Sigmoid colon (tissue), 7 donors: ENCODE results near the gene CCDC150. TPM values are rescaled to one million over a fixed set of nuclear protein-coding genes. Genes with fewer than 3 reads are reported as not detected.
"Not testable (repeated sequence)": the region's sequence is repeated elsewhere in the genome, so short reads cannot be mapped to it uniquely, and the experiment has no call there.

Experiments used
- DNase-seq: peaks from one replicate; pipeline ENCODE4 v3.0.0-alpha.2; 2019
- H3K27ac ChIP-seq, 4 donors: fragments of 200-600 bp; sonication (generic); one replicate each; pipeline ENCODE4 v1.5.1; 2016 to 2019; ENCODE audit warnings: mild to moderate bottlenecking in 1 of 4
- H3K27me3 ChIP-seq, 3 donors: fragments of 200-600 bp; sonication (generic); one replicate each; pipeline ENCODE4 v1.5.1; 2019; ENCODE audit warnings: mild to moderate bottlenecking in 1 of 3
- H3K36me3 ChIP-seq, 4 donors: fragments of 200-600 bp; sonication (generic); one replicate each; pipeline ENCODE4 v1.5.1; 2016 to 2019
- H3K4me1 ChIP-seq, 4 donors: fragments of 200-600 bp; sonication (generic); one replicate each; pipeline ENCODE4 v1.5.1; 2017 to 2019
- H3K4me3 ChIP-seq, 4 donors: fragments of 200-600 bp; sonication (generic); one replicate each; pipeline ENCODE4 v1.5.1; 2017 to 2019; ENCODE audit warnings: mild to moderate bottlenecking in 2 of 4, moderate library complexity in 1 of 4
- H3K9me3 ChIP-seq, 4 donors: fragments of 200-600 bp in 3 of 4; sonication (generic) in 3 of 4; one replicate each; pipeline versions ENCODE4 v1.5.1 to v1.6.1; 2013 to 2019
- CTCF ChIP-seq, 4 experiments: fragments of 450-650 bp in 3 of 4; fragments of 200-600 bp in 1 of 4; IDR thresholded peaks; one replicate each; pipeline ENCODE4 v1.5.1; 2016 to 2019; ENCODE audit warnings: antibody characterized with exemption in 4 of 4, mild to moderate bottlenecking in 3 of 4, moderate library complexity in 2 of 4
- EP300 ChIP-seq, 4 donors: sonication (generic); formaldehyde crosslinking; IDR thresholded peaks; one replicate each; pipeline ENCODE4 v1.6.1; 2017; ENCODE audit warnings: antibody characterized with exemption in 4 of 4
- POLR2A ChIP-seq, 2 donors: fragments of 450-650 bp; IDR thresholded peaks; one replicate each; pipeline ENCODE4 v1.6.1; 2016; ENCODE audit warnings: antibody characterized with exemption in 2 of 2, mild to moderate bottlenecking in 2 of 2, moderate library complexity in 2 of 2
- POLR2AphosphoS5 ChIP-seq, 4 donors: sonication (generic); formaldehyde crosslinking; IDR thresholded peaks; one replicate each; pipeline ENCODE4 v1.6.1; 2017; ENCODE audit warnings: antibody characterized with exemption in 4 of 4
- WGBS, 2 donors: extraction: QIAGEN DNeasy Blood & Tissue Kit; methylation state at CpG; one replicate each; pipeline ENCODE4 v1.1.7; 2013; 5-methylcytosine and 5-hydroxymethylcytosine counted together
- intact Hi-C: fragments of 100-400 bp; cut with DNase I; formaldehyde crosslinking; loops from one replicate; pipeline ENCODE4 v1.15.1; 2023
- polyA plus RNA-seq, 3 donors: library from polyadenylated mRNA; stranded (reverse); fragments of 200-250 nt; gene quantifications; one replicate each; pipeline ENCODE4 v1.2.3, GENCODE V29; 2013
- total RNA-seq, 4 donors: library from RNA; depleted of rRNA; stranded (reverse); fragments of >200 nt; gene quantifications; one replicate each; pipeline ENCODE4 v1.1.0, GENCODE V29; 2016
- donor health status: healthy with polysubstance abuse.
- donor health status: Bipolar disorder and iron deficiency.
- donor health status: healthy.

The CCDC150 gene
- total and polyA plus RNA-seq, 7 donors, result 1.3 to 2.1 (median 1.7) TPM; not detected in 3

DNA sequence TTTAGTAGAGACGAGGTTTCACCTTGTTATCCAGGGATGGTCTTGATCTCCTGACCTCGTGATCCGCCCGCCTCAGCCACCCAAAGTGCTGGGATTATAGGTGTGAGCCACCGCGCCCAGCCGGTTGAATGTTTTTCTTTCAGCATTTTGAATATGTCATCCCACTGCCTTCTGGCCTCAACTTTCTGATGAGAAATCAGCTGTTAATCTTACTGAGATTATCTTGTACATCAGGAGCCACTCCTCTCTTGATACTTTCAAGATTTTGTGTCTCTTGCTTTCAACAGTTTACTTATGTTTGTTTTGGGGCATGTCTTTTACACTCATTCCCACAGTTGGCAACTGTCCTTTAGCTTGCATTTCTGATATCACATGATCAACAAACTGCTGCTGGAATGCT, 46.3 kb downstream of the CCDC150 start:
- H3K4me3 ChIP-seq, result no peak overlapping the region
- H3K4me1 ChIP-seq, result no peaks in the 10 kb centered on the region
- H3K36me3 ChIP-seq, result no peaks in the 10 kb centered on the region
- intact Hi-C loops, result no loop called here
- TF ChIP-seq EP300 (IDR thresholded peaks at IDR 0.05) (no peak), POLR2A (IDR thresholded peaks at IDR 0.05) (no peak), CTCF (IDR thresholded peaks at IDR 0.05) (no peak), POLR2AphosphoS5 (IDR thresholded peaks at IDR 0.05) (no peak)
- WGBS, 2 donors, result 92 to 97% methylated on average over 7 of the region's 7 CpGs
- DNase-seq, result no peak
- H3K27ac ChIP-seq, result no peak overlapping the region
- peaks cover 0 to 14% (median 0%) of the 10 kb centered on the region in 4 donors for H3K9me3 ChIP-seq
- H3K27me3 ChIP-seq, result no peaks in the 10 kb centered on the region

DNA sequence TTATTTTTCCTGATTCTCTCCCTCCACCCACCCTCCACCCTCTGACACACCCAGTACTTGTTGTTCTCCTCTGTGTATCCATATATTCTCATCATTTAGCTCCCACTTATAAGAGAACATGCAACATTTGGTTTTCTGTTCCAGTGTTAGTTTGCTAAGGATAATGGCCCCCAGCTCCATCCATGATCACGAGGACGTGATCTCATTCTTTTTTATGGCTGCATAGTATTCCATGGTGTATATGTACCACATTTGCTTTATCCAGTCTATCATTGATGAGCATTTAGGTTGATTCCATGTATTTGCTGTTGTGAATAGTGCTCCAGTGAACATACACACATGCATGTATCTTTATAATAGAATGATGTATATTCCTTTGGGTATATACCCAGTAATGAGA, 47.2 kb downstream of the CCDC150 start:
- H3K36me3 ChIP-seq, H3K27me3 ChIP-seq, H3K4me1 ChIP-seq, H3K4me3 ChIP-seq, H3K27ac ChIP-seq, intact Hi-C loops, DNase-seq: not testable (repeated sequence)
- WGBS, 2 donors, result 95 to 98% methylated on average over 2 of the region's 2 CpGs
- peaks cover 0 to 14% (median 0%) of the 10 kb centered on the region in 4 donors for H3K9me3 ChIP-seq

DNA sequence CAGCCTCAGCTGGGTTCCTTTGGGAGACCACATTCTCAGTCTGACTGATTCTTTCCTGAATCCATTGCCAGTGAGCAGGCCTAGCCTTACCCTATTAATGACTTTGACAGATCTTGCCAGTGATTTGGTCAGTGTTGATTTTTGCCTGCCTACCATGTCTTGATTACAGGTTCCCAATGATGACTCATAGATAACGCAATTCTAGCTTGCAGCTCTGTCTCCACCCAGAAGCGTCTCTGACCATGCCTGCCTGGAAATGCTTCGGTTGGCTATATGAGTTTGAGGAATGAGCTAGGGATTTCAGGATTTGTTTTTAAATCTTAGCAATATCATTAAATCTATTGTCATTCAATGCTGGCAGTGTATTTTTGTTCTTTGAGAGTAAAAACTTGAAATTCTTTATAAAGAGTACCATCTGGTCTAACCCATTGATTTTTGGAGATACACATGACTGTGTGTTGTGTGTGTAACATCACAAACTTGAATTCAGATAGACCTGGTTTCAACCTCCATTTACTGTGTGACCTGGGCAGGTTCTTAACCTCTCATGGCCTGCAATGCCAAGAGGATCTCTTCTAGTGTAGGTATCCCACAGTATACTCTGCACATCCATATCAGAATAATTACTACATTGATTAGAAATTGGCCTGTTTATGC, 57.0 kb downstream of the CCDC150 start:
- TF ChIP-seq EP300 (IDR thresholded peaks at IDR 0.05) (no peak), CTCF (IDR thresholded peaks at IDR 0.05) (no peak), POLR2A (IDR thresholded peaks at IDR 0.05) (no peak)
- DNase-seq, result no peak

DNA sequence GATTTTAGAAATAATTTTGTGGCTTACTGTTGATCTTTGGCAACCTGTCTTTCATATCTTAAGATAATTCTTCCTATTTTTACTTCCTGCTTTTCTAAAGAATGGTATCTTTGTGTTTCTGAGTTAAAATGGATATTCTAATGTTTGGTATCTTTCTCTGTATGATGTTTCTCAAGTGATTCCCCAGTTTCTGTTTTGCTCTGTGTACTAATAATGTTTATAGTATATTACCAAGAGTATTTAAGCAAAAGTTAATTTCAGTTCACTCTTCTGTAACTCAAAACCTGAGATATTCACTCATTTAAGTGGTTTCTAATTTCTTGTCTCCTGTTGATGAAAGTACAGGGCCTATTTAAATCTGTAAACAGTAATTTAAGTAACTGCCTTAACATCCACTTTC, 58.3 kb downstream of the CCDC150 start:
- Histone ChIP-seq H3K27ac (no peak overlapping the region), H3K9me3 (no peaks in the 10 kb centered on the region), H3K36me3 (no peaks in the 10 kb centered on the region), H3K4me1 (no peaks in the 10 kb centered on the region), H3K27me3 (no peaks in the 10 kb centered on the region), H3K4me3 (no peak overlapping the region)
- intact Hi-C loops, result no loop called here
- no peak for DNase-seq
- TF ChIP-seq EP300 (IDR thresholded peaks at IDR 0.05), result no peak
- no peak for TF ChIP-seq CTCF (IDR thresholded peaks at IDR 0.05)
- TF ChIP-seq POLR2A (IDR thresholded peaks at IDR 0.05), result no peak
- TF ChIP-seq POLR2AphosphoS5 (IDR thresholded peaks at IDR 0.05), result no peak

More for the DNA sequence above, 57.0 kb downstream of the CCDC150 start:
- intact Hi-C loops, result no loop called here
- no peaks in the 10 kb centered on the region for H3K27me3 ChIP-seq
- no peak overlapping the region for H3K4me3 ChIP-seq
- no peaks in the 10 kb centered on the region for H3K4me1 ChIP-seq
- no peaks in the 10 kb centered on the region for H3K9me3 ChIP-seq
- H3K36me3 ChIP-seq, result no peaks in the 10 kb centered on the region
- WGBS, 2 donors, result 85 to 87% methylated on average over 3 of the region's 3 CpGs
- no peak overlapping the region for H3K27ac ChIP-seq

GRCh38 chr2:196702641-196703040, 63.1 kb downstream of the CCDC150 start:
- intact Hi-C loops, result no loop called here
- Histone ChIP-seq H3K4me1 (no peaks in the 10 kb centered on the region), H3K9me3 (no peaks in the 10 kb centered on the region), H3K36me3 (no peaks in the 10 kb centered on the region), H3K27me3 (no peaks in the 10 kb centered on the region), H3K27ac (no peak overlapping the region), H3K4me3 (no peak overlapping the region)
- TF ChIP-seq EP300 (IDR thresholded peaks at IDR 0.05), result no peak
- no peak for TF ChIP-seq POLR2A (IDR thresholded peaks at IDR 0.05)
- no peak for TF ChIP-seq POLR2AphosphoS5 (IDR thresholded peaks at IDR 0.05)
- no peak for TF ChIP-seq CTCF (IDR thresholded peaks at IDR 0.05)
- WGBS, 2 donors, result 91 to 96% methylated on average over 2 of the region's 2 CpGs
- no peak for DNase-seq
